ENCODE data around the gene GRAMD2A.

Gene GRAMD2A

GRCh38 chr15:72237029-72237852 lies 39.7 kb upstream of the GRAMD2A start (continued):
- TF ChIP-seq WT1 (tag by site-specific recombination; IDR thresholded peaks at IDR 0.05), result 0 out of 2 replicates have a peak, but pooled peaks have one; percentile 71
- TF ChIP-seq GLIS2 (tag by site-specific recombination; IDR thresholded peaks at IDR 0.05), result no peak
- TF ChIP-seq ATF2 (tag by site-specific recombination; IDR thresholded peaks at IDR 0.05; ENCODE audit: low read depth), result no peak
- TF ChIP-seq ZNF768 (tag by site-specific recombination; IDR thresholded peaks at IDR 0.05), result no peak
- no peak for TF ChIP-seq ZNF670 (tag by site-specific recombination; IDR thresholded peaks at IDR 0.05; ENCODE audit: low read depth)
- TF ChIP-seq ZNF18 (tag by site-specific recombination; IDR thresholded peaks at IDR 0.05), result no peak
- TF ChIP-seq ZNF707 (tag by site-specific recombination; IDR thresholded peaks at IDR 0.05), result peak; percentile 94
- TF ChIP-seq ZBTB20 (tag by site-specific recombination; IDR thresholded peaks at IDR 0.05), result 0 out of 2 replicates have a peak, but pooled peaks have one; percentile 16
- TF ChIP-seq YY1 (tag by site-specific recombination; IDR thresholded peaks at IDR 0.05), result no peak
- TF ChIP-seq SCRT2 (tag by site-specific recombination; IDR thresholded peaks at IDR 0.05), result no peak
- no peak for TF ChIP-seq ZNF624 (tag by site-specific recombination; IDR thresholded peaks at IDR 0.05)
- TF ChIP-seq ZNF132 (tag by site-specific recombination; IDR thresholded peaks at IDR 0.05; ENCODE audit: borderline replicate concordance), result no peak
- TF ChIP-seq ZNF658 (tag by site-specific recombination; IDR thresholded peaks at IDR 0.05), result no peak
- TF ChIP-seq ZNF184 (tag by site-specific recombination; IDR thresholded peaks at IDR 0.05), result no peak
- no peak for TF ChIP-seq ZNF274 (IDR thresholded peaks at IDR 0.05; ENCODE audit: low read length)
- no peak for TF ChIP-seq ZNF274 (tag by site-specific recombination; IDR thresholded peaks at IDR 0.05; ENCODE audit: borderline replicate concordance)
- peak; percentile 8; the same call in 1 of the 2 replicates for TF ChIP-seq GLIS1 (tag by site-specific recombination; IDR thresholded peaks at IDR 0.05)
- TF ChIP-seq ZNF843 (tag by site-specific recombination; IDR thresholded peaks at IDR 0.05), result no peak
- no peak for TF ChIP-seq MYNN (tag by site-specific recombination; IDR thresholded peaks at IDR 0.05; ENCODE audit: borderline replicate concordance)
- no peak for TF ChIP-seq ZNF133 (tag by site-specific recombination; IDR thresholded peaks at IDR 0.05)
- no peak for TF ChIP-seq KLF7 (tag by site-specific recombination; IDR thresholded peaks at IDR 0.05; ENCODE audit: borderline replicate concordance)
- TF ChIP-seq ZSCAN16 (tag by site-specific recombination; IDR thresholded peaks at IDR 0.05), result no peak
- no peak for TF ChIP-seq ZNF830 (tag by site-specific recombination; IDR thresholded peaks at IDR 0.05; ENCODE audit: low read depth)
- TF ChIP-seq ZNF785 (tag by site-specific recombination; IDR thresholded peaks at IDR 0.05), result no peak
- no peak for TF ChIP-seq ZNF23 (tag by site-specific recombination; IDR thresholded peaks at IDR 0.05; ENCODE audit: borderline replicate concordance)
- no peak for TF ChIP-seq ZNF223 (tag by site-specific recombination; IDR thresholded peaks at IDR 0.05)
- TF ChIP-seq ZBTB48 (tag by site-specific recombination; IDR thresholded peaks at IDR 0.05), result no peak
- no peak for TF ChIP-seq ZNF747 (tag by site-specific recombination; IDR thresholded peaks at IDR 0.05)
- no peak for TF ChIP-seq SP2 (tag by site-specific recombination; IDR thresholded peaks at IDR 0.05)
- no peak for TF ChIP-seq BCL6B (tag by site-specific recombination; IDR thresholded peaks at IDR 0.05)
- no peak for TF ChIP-seq ZNF837 (tag by site-specific recombination; IDR thresholded peaks at IDR 0.05)
- TF ChIP-seq MEIS1 (CRISPR knock-in tag; IDR thresholded peaks at IDR 0.05; ENCODE audit: borderline replicate concordance), result no peak
- TF ChIP-seq ZNF292 (tag by site-specific recombination; IDR thresholded peaks at IDR 0.05; ENCODE audit: borderline replicate concordance, low read depth), result no peak
- no peak for TF ChIP-seq ZNF157 (tag by site-specific recombination; IDR thresholded peaks at IDR 0.05)
- TF ChIP-seq KLF8 (tag by site-specific recombination; IDR thresholded peaks at IDR 0.05), result peak; percentile 59; the same call in 1 of the 2 replicates
- no peak for TF ChIP-seq ZSCAN18 (tag by site-specific recombination; IDR thresholded peaks at IDR 0.05)

Measured in HEK293 (cell line).